PFSK-1 (cell line): ENCODE results near the gene NMRAL1.

Experiments used
- FOXP2 ChIP-seq: optimal IDR thresholded peaks from 2 replicates; pipeline ENCODE3; 2011; ENCODE audit warnings: borderline replicate concordance, control low read depth, inconsistent platforms; ENCODE audit not compliant: insufficient read depth; ENCODE audit errors: extremely low read length, extremely low read depth
- POLR2AphosphoS5 ChIP-seq: IDR thresholded peaks from 2 replicates; pipeline ENCODE4 v1.6.1; 2012; ENCODE audit warnings: low read depth, mild to moderate bottlenecking, control low read depth, low read length, moderate library complexity
- SIN3A ChIP-seq: IDR thresholded peaks from 2 replicates; pipeline ENCODE4 v1.6.1; 2012; ENCODE audit warnings: mild to moderate bottlenecking, low read length, moderate library complexity, borderline replicate concordance; ENCODE audit not compliant: insufficient read depth
- TAF1 ChIP-seq: IDR thresholded peaks from 2 replicates; pipeline ENCODE4 v1.6.1; 2012; ENCODE audit warnings: low read length, control low read depth, borderline replicate concordance; ENCODE audit not compliant: insufficient read depth
- TF ChIP-seq, protein P1 (sequence below), 2 experiments: IDR thresholded peaks; 2 replicates each; pipeline versions ENCODE4 v1.6.1 to v1.8.0; 2011 to 2012; ENCODE audit warnings: low read depth in 2 of 2, low read length in 2 of 2, control low read depth in 1 of 2, inconsistent platforms in 1 of 2, mild to moderate bottlenecking in 1 of 2, moderate library complexity in 1 of 2; ENCODE audit not compliant: insufficient read depth in 1 of 2

Gene NMRAL1

DNA sequence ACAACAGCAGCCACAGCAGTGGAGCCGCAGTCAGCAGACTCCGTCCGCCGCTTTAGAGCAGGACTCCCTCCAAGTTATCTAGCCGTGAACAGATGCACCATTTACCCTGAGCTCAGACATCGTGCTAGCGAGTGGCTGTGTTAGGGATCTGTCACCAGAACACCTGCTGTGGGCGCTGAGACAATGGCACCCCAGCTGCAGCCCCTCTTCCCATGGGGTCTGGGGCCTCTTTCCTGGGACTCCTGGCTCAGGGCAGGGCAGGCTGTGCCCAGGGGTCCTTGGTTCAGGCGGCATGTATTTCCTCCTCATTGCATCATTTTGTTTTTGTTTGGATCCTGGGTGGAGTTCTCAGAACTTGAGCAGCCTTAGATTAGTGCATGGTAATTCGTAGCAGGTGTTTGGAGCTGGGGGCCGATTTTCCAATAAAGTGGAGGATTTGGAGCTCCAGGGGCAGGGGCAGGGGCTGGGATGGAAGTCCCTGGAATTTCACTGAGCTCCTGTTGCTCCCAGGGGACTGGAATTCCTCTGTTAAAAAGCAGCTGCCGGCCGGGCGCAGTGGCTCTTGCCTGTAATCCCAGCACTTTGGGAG is 23.4 kb downstream of the NMRAL1 start:
- TF ChIP-seq FOXP2 (no peak), POLR2AphosphoS5 (no peak), TAF1 (no peak), SIN3A (no peak)
- TF ChIP-seq, protein P1, sequence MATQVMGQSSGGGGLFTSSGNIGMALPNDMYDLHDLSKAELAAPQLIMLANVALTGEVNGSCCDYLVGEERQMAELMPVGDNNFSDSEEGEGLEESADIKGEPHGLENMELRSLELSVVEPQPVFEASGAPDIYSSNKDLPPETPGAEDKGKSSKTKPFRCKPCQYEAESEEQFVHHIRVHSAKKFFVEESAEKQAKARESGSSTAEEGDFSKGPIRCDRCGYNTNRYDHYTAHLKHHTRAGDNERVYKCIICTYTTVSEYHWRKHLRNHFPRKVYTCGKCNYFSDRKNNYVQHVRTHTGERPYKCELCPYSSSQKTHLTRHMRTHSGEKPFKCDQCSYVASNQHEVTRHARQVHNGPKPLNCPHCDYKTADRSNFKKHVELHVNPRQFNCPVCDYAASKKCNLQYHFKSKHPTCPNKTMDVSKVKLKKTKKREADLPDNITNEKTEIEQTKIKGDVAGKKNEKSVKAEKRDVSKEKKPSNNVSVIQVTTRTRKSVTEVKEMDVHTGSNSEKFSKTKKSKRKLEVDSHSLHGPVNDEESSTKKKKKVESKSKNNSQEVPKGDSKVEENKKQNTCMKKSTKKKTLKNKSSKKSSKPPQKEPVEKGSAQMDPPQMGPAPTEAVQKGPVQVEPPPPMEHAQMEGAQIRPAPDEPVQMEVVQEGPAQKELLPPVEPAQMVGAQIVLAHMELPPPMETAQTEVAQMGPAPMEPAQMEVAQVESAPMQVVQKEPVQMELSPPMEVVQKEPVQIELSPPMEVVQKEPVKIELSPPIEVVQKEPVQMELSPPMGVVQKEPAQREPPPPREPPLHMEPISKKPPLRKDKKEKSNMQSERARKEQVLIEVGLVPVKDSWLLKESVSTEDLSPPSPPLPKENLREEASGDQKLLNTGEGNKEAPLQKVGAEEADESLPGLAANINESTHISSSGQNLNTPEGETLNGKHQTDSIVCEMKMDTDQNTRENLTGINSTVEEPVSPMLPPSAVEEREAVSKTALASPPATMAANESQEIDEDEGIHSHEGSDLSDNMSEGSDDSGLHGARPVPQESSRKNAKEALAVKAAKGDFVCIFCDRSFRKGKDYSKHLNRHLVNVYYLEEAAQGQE (IDR thresholded peaks at IDR 0.05; ENCODE audit: insufficient read depth in 1 of 2, low read depth in 2 of 2, low read length in 2 of 2) = no peak

DNA sequence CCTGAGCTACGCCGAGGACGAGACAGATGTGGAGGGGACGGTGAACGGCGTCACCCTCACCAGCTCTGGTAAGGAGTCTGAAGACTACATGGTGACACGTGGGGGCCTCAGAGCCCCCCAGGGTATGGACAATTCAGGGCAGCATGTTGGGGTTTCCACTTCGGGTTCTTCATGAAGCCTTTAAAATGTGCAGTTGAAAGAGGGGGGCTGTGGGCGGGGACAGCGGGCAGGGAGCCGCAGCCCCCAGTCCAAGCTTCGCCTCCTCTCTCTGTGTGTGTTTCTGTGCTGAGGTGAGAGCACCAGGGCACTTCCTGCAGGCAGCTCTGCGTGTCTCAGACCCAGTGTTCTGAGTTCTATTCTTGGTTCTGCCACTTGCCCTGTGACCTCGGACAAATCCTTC is 24.0 kb downstream of the NMRAL1 start:
- TF ChIP-seq FOXP2 = no peak
- TF ChIP-seq POLR2AphosphoS5 = no peak
- TF ChIP-seq SIN3A = no peak
- no peak for TF ChIP-seq TAF1
- TF ChIP-seq, protein P1 (IDR thresholded peaks at IDR 0.05; ENCODE audit: insufficient read depth in 1 of 2, low read depth in 2 of 2, low read length in 2 of 2) = no peak

DNA sequence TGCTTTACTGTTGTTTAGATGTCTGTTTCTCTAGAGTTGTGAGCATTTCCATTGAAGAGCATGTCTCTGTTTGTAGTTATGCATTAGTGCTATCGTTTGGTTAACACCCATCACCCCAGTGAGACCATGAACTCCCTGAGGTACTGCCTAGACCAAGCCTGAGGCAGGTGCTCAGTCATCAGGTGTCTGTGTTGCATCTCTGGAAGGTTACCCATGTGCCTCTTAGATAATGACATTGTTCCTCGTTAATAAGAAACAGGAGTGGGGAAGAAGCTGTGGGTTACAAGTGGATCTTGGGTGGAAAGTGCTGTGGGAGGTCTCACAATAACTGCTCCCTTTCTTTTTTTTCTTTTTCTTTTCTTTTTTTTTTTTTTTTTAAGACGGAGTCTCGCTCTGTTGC is 30.4 kb downstream of the NMRAL1 start:
- no peak for TF ChIP-seq POLR2AphosphoS5
- no peak for TF ChIP-seq FOXP2
- TF ChIP-seq, protein P1 (IDR thresholded peaks at IDR 0.05; ENCODE audit: insufficient read depth in 1 of 2, low read depth in 2 of 2, low read length in 2 of 2) = no peak

DNA sequence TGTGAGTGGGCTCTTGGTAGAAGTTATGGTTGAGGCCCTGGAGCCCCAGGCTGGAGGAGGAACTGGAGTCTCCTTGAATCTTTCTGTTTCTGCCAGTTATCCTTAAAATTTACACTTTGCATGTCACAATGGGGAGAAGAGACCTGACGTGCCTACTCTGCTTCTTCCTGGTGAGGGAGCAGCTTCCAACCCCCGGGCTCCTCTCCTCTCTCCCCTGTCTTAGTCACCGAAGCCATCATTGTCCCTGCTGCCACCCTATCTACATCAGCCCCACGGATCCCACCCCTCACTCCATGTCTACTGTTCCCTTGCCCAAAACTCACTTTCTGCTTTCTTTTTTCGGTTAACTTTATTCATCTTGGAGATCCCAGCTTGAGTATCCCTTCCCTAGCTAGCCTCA is 31.2 kb downstream of the NMRAL1 start:
- TF ChIP-seq, protein P1 (IDR thresholded peaks at IDR 0.05; ENCODE audit: insufficient read depth in 1 of 2, low read depth in 2 of 2, low read length in 2 of 2) = no peak
- TF ChIP-seq TAF1 (no peak), POLR2AphosphoS5 (no peak), FOXP2 (no peak), SIN3A (no peak)

DNA sequence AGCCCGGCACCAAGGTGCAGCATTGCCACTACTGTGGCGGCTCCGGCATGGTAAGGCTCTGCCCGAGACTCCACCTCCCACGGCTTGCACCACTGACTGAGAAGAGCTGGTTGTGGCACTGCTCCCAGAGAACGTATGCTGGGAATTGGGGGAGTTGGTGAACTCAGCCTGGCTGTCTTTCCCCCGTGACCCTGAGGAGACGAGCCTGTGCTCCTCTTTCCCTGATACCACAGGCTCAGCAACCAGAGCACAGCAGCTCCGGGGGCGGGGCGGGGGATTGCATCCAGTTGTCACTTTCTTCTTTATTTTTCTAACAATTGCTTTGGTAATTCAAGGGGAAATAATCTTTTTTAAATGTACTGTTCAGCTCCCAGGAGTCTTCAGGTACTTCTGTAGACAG is 32.1 kb downstream of the NMRAL1 start:
- no peak for TF ChIP-seq SIN3A
- TF ChIP-seq, protein P1 (IDR thresholded peaks at IDR 0.05; ENCODE audit: insufficient read depth in 1 of 2, low read depth in 2 of 2, low read length in 2 of 2) = no peak
- TF ChIP-seq FOXP2 = no peak
- TF ChIP-seq POLR2AphosphoS5 = no peak
- TF ChIP-seq TAF1 = no peak
